ENCODE results near the gene WDR1. TPM values are rescaled to one million over a fixed set of nuclear protein-coding genes. Genes with fewer than 3 reads are reported as not detected.
A peak's percentile ranks its signal among the peaks of the same experiment; 100 is the strongest.

The WDR1 gene
- total RNA-seq, 1 experiment from 2014 or later = 223 TPM

DNA sequence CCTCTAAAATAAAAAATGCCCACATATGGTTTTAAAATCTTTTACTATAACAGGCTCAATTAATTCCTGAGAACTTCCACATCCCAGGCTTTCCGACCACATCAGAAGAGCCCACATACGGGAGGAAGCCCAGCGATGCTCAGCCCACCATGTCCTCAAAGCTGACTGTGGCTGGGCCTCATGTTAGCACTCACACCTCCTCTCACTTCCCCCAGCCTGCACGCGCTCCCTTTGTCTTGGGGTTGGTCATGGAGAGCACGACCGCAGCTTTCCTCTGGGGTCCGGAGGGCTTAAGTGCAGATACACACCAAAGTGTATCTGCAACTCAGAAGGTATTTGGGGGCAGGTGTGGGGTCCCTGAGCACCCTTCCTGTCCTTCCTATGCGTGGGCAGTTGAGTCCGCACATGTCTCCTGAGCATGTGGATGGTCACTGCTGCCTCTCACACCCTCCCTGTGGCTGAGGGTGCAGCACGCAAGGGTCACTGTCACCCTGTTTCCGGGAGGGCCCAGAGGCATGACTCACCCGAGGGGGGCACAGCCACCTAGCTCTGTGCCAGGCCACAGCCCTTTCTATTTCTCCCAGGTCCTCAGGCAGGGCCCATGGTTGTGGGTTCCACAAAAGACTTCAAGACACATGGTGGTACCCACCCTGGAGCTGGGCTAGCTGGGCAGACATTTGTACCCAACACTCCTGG is 21.2 kb downstream of the WDR1 start:
- peak overlapping the region; percentile 72 for H3K27ac ChIP-seq (ENCODE audit: low read depth, low read length)
- no peaks in the 10 kb centered on the region for H3K9me2 ChIP-seq (ENCODE audit: insufficient read depth)
- H3K4me2 ChIP-seq (ENCODE audit: low read length) = peak overlapping the region; percentile 80
- no TSS peak for BruUV-seq (replicated peaks)
- H3K4me3 ChIP-seq (replicated peaks in 1 of 2; ENCODE audit: low read depth in 1 of 2, low read length in 2 of 2) = peak overlapping the region in 1 of 2 experiments; percentile 41; a peak in 3 of 4 replicates
- peak overlapping the region; percentile 63 for H3K9ac ChIP-seq (ENCODE audit: low read length)
- no peaks in the 10 kb centered on the region for H3K27me3 ChIP-seq (ENCODE audit: insufficient read depth, low read length)
- ChIA-PET CTCF (no interaction called here), POLR2A (interaction anchor here (0.5 to 2.1 kb wide), 2 partner anchors 22 to 74 kb away, joined by 5 to 9 read pairs; partner anchors contain the start of genes SLC2A9 and WDR1), RAD21 (ENCODE audit: low non-redundant PET in 1 of 2, low total read pairs in 2 of 2, uncharacterized antibody in 2 of 2, unreplicated experiment in 2 of 2) (no interaction called here)
- TF ChIP-seq TCF7L2 (IDR thresholded peaks at IDR 0.05; ENCODE audit: borderline replicate concordance, extremely low read depth, insufficient read depth, insufficient read length) = no peak
- TF ChIP-seq, protein P1, sequence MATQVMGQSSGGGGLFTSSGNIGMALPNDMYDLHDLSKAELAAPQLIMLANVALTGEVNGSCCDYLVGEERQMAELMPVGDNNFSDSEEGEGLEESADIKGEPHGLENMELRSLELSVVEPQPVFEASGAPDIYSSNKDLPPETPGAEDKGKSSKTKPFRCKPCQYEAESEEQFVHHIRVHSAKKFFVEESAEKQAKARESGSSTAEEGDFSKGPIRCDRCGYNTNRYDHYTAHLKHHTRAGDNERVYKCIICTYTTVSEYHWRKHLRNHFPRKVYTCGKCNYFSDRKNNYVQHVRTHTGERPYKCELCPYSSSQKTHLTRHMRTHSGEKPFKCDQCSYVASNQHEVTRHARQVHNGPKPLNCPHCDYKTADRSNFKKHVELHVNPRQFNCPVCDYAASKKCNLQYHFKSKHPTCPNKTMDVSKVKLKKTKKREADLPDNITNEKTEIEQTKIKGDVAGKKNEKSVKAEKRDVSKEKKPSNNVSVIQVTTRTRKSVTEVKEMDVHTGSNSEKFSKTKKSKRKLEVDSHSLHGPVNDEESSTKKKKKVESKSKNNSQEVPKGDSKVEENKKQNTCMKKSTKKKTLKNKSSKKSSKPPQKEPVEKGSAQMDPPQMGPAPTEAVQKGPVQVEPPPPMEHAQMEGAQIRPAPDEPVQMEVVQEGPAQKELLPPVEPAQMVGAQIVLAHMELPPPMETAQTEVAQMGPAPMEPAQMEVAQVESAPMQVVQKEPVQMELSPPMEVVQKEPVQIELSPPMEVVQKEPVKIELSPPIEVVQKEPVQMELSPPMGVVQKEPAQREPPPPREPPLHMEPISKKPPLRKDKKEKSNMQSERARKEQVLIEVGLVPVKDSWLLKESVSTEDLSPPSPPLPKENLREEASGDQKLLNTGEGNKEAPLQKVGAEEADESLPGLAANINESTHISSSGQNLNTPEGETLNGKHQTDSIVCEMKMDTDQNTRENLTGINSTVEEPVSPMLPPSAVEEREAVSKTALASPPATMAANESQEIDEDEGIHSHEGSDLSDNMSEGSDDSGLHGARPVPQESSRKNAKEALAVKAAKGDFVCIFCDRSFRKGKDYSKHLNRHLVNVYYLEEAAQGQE (IDR thresholded peaks at IDR 0.05; ENCODE audit: low read depth) = no peak
- no peak for TF ChIP-seq CBX3 (IDR thresholded peaks at IDR 0.05; ENCODE audit: low read depth)
- TF ChIP-seq, protein P2, sequence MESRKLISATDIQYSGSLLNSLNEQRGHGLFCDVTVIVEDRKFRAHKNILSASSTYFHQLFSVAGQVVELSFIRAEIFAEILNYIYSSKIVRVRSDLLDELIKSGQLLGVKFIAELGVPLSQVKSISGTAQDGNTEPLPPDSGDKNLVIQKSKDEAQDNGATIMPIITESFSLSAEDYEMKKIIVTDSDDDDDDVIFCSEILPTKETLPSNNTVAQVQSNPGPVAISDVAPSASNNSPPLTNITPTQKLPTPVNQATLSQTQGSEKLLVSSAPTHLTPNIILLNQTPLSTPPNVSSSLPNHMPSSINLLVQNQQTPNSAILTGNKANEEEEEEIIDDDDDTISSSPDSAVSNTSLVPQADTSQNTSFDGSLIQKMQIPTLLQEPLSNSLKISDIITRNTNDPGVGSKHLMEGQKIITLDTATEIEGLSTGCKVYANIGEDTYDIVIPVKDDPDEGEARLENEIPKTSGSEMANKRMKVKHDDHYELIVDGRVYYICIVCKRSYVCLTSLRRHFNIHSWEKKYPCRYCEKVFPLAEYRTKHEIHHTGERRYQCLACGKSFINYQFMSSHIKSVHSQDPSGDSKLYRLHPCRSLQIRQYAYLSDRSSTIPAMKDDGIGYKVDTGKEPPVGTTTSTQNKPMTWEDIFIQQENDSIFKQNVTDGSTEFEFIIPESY (IDR thresholded peaks at IDR 0.05; ENCODE audit: extremely low read depth, insufficient replicate concordance, low read length) = no peak
- TF ChIP-seq EZH2phosphoT487 (IDR thresholded peaks at IDR 0.05; ENCODE audit: borderline replicate concordance) = no peak
- TF ChIP-seq POLR2A (IDR thresholded peaks at IDR 0.05; ENCODE audit: borderline replicate concordance, extremely low read depth, insufficient read depth, insufficient read length) = no peak
- TF ChIP-seq, protein P3, sequence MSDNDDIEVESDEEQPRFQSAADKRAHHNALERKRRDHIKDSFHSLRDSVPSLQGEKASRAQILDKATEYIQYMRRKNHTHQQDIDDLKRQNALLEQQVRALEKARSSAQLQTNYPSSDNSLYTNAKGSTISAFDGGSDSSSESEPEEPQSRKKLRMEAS (IDR thresholded peaks at IDR 0.05) = no peak
- TF ChIP-seq CEBPB (IDR thresholded peaks at IDR 0.05; ENCODE audit: low read depth) = no peak
- TF ChIP-seq JUND (IDR thresholded peaks at IDR 0.05) = no peak
- TF ChIP-seq YY1 (IDR thresholded peaks at IDR 0.05; ENCODE audit: extremely low read depth, insufficient replicate concordance, low read depth, low read length) = no peak
- TF ChIP-seq ELF1 (IDR thresholded peaks at IDR 0.05; ENCODE audit: borderline replicate concordance, low read depth) = no peak
- TF ChIP-seq EZH2 (IDR thresholded peaks at IDR 0.05) = no peak
- no peak for TF ChIP-seq ZNF274 (IDR thresholded peaks at IDR 0.05; ENCODE audit: low read depth, low read length)
- peaks cover 26 to 74% of the 10 kb centered on the region in 2 experiments for H3K36me3 ChIP-seq (ENCODE audit: control insufficient read depth in 1 of 2, insufficient read depth in 2 of 2, low read length in 2 of 2)
- H4K20me1 ChIP-seq (ENCODE audit: insufficient read depth) = no peaks in the 10 kb centered on the region
- peak; percentile 36 for ATAC-seq
- no peaks in the 10 kb centered on the region for H3K9me3 ChIP-seq (ENCODE audit: control insufficient read depth in 1 of 2, insufficient read depth in 1 of 2, low read depth in 1 of 2, low read length in 2 of 2)
- peaks cover 93% of the 10 kb centered on the region for H3K79me2 ChIP-seq (ENCODE audit: insufficient read depth, low read length)
- H2AFZ ChIP-seq (ENCODE audit: low read depth, low read length, poor library complexity, severe bottlenecking) = no peak overlapping the region
- DNase-seq (ENCODE audit: low read depth, low spot score) = no peak
- peaks cover 34 to 56% of the 10 kb centered on the region in 2 experiments for H3K4me1 ChIP-seq (ENCODE audit: control insufficient read depth in 1 of 2, insufficient read depth in 2 of 2, low read length in 2 of 2)
- intact Hi-C loops (cut with micrococcal nuclease) = no loop called here
